ENCODE measurements around the gene MAEA.
"Not testable (repeated sequence)": the region's sequence is repeated elsewhere in the genome, so short reads cannot be mapped to it uniquely, and the experiment has no call there.

MAEA gene

DNA sequence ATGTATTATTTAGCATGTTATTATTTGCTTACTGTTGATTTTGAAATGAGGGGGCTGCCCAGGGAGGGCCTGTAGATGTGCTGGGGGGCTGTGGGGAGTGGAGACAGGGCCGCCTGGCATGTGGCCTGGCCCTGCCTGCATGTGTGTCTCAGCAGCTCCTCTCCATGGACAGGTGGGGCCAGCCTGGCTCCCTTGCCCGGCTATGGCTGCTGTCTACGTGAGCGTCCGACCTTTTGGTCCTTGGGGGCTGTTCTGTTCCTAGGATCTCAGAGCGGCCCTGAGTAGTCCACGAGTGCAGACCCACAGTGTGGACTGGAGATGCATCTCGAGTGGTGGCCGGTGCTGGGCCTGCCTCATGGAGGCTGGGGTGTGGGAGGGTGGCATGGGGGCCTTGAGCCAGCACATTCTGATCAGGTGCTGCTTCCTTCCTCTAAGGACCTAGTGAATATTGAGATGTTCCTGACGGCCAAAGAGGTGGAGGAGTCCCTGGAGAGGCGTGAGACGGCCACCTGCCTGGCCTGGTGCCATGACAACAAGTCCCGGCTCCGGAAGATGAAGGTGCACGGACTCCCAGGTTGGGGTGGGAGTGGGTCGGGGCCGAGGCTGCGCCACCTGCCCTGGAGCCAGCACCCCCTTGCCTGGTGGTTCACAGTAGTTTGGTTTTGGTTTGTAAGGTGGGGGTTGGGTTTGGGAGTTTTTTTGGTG lies 32.4 kb downstream of the MAEA start:
- no peak for DNase-seq (ENCODE audit: low spot score)

DNA sequence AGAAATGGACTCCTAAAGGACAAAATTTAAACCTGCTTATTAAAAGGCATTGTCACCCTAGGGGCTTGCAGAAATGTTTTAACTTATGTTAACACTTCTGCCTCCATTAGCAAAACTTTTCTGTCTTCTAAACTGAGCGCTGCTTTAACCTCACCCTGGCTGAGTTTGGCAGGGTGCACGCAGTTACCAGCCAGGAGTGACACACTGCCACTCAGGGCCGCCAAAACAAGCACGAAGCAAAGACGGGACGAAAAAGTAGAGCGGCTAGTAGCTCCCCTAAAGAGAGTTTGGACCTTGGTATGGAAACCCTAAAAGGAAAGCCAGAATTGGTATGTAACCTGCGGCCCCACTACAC lies 33.6 kb downstream of the MAEA start:
- no peak for DNase-seq (ENCODE audit: low spot score)

DNA sequence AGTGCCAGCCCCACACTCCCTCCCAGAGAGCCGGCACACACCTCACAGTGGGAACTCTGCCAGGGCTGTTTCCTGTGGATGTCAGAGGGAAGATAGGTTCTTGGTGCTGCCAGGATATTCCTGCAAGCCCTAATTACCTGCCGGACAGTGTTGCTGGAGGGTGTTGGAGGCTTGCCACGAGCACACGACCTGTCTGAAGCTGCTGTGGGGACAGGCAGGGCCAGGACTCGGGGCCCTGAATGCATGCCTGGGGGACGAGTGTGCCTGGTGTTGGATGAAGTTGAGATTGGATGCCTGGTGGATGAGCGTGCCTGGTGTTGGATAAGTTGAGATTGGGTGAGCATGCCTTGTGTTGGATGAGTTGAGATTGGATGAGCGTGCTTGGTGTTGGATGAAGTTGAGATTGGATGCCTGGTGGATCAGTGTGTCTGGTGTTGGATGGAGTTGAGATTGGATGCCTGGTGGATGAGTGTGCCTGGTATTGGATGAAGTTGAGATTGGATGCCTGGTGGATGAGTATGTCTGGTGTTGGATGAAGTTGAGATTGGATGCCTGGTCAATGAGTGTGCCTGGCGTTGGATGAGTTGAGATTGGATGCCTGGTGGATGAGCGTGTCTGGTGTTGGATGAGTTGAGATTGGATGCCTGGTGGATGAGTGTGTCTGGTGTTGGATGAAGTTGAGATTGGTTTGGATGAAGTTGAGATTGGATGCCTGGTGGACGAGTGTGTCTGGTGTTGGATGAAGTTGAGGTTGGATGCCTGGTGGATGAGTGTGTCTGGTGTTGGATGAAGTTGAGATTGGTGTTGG lies 34.1 kb downstream of the MAEA start:
- DNase-seq (ENCODE audit: low spot score): peak; percentile 69

DNA sequence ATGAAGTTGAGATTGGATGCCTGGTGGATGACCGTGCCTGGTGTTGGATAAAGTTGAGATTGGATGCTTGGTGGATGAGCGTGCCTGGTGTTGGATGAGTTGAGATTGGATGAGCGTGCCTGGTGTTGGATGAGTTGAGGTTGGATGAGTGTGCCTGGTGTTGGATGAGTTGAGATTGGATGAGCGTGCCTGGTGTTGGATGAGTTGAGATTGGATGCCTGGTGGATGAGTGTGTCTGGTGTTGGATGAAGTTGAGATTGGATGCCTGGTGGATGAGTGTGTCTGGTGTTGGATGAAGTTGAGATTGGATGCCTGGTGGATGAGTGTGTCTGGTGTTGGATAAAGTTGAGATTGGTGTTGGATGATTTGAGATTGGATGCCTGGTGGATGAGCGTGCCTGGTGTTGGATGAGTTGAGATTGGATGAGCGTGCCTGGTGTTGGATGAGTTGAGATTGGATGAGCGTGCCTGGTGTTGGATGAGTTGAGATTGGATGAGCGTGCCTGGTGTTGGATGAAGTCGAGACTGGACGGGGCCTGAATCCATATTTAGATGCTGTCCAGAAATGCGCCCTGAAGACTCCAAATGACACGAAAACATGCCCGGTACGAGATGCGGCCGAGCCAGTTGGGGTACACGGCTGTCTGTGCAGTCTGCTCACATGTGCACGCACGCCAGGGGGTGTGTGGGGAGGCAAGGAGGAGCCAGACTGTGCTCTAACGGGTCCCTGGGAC lies 34.9 kb downstream of the MAEA start:
- not testable (repeated sequence) for DNase-seq (ENCODE audit: low spot score)

DNA sequence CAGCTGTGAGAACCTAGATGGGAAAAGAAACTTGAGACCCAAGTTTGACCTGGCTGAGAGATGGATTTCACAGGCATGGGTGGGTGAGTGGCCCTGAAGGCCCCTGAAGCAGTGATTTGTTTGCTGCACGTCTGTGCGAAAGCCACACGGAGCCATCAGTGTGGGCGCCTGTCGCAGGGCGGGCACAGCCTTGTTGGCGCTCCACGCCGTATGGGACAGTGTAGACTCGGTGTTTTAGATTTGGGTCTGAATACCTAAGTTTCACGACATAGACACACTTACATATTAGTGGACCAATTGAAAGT lies 35.4 kb downstream of the MAEA start:
- DNase-seq (ENCODE audit: low spot score): no peak

DNA sequence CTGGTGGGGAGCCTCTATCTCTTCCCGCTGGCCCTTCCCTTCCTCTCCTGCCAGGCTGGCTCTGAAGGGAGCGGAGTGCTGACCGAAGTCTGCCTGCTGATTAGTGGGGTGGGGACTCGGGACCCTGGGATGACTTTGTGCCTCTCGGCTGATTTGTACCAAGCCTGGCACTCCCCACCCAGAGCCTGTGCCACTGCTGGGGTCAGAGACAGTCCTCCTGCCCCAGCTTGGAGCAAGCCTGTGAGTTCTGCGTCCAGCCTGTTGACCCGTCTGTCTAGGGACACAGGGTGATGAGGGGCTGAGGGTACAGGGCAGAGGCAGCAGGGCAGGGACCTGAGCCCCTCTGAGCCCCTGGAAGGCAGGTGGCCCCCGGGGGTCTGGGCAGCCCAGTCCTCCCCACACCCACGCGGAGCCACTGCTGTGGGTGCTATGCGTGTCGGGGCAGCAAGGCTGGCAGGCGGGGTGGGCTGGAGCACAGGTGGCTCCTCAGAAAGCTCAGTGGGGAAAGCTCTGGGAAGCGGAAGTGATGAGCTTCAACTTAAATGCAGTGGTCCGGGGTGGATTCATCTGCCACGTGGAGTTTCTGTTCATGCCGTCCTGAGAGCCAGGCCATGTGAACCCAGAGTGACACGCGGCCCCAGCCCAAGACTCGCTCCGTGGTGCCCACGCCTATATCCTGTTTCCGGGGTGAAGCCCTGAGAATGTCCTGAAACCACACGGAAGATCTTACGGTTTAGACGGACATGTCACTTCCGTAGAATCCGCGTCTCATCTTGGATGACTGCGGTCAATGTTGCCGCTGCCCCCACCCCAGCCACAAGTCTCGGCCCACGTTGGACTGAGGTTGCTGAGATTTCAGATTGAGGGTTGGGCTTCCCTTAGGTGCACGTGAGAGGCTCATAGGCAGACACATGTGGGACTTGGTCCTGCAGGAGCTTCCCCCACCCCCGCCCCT lies 36.3 kb downstream of the MAEA start:
- DNase-seq (ENCODE audit: low spot score): no peak

DNA sequence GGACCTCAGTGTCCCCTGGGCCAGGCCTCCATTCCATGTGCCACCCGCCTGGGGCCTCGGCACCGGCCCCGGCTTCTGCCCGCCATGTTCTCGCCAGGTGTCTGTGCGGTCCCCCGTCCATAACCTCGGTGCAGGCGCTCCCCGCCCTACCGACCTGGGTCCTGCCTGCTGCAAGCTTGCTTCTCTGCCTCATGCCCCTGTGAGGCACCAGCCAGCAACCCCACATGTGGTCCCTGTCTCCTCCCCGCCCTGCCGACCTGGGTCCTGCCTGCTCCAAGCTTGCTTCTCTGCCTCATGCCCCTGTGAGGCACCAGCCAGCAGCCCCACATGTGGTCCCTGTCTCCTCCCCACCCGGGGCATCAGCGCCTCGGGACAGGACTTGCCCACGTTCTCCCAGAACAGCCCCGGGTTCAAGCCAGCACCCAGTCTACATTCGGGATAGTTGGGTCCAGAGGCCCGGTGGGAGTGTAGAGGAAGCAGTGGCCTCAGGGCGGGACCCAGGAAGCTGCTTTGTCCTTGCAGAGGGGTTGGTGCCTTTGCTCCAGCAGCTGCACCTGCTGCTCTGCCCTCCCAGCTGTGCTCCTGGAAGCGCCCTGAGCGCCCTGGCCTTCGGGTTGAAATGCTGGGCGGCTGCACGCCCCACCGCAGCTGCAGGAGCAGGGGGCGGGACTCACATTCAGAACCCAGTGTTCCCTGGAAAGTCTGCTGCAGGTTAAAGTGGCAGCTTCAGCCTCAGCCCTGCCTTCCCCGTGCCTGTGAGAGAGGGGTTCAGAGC lies 37.2 kb downstream of the MAEA start:
- no peak for DNase-seq (ENCODE audit: low spot score)

DNA sequence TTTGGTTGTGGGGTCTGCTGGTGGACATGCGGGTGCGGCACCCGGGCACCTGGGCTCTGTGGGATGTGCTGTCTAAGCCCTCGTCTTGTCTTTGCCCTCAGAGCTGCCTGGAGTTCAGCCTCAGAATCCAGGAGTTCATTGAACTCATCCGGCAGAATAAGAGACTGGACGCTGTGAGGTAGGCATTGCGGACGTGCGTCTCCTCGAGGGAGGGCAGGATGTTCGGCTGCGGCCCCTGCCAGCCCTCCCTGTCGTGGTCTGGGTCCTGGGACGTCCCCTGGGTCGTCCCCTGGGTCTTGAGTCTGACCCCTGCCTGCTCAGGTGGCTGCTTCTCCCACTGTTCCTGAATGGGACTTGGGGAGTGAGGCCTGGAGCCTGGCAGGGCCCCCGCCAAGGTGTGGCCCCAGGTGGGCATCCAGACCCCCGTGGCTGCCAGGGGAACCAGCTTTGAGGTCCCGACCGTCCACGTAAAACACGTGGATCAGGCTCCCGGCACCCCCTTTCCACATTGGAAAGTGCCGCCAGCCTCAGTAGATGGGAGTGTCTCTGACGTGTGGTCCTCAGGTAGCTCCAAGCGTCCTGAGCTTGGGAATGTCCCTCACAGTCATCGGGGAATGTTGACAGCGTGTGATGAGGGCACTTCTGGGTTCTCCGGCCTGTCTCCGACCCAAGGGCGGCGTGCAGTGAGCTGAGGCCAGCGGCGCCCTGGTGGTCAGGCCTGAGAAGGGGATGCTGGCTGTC lies 38.0 kb downstream of the MAEA start:
- no peak for DNase-seq (ENCODE audit: low spot score)

DNA sequence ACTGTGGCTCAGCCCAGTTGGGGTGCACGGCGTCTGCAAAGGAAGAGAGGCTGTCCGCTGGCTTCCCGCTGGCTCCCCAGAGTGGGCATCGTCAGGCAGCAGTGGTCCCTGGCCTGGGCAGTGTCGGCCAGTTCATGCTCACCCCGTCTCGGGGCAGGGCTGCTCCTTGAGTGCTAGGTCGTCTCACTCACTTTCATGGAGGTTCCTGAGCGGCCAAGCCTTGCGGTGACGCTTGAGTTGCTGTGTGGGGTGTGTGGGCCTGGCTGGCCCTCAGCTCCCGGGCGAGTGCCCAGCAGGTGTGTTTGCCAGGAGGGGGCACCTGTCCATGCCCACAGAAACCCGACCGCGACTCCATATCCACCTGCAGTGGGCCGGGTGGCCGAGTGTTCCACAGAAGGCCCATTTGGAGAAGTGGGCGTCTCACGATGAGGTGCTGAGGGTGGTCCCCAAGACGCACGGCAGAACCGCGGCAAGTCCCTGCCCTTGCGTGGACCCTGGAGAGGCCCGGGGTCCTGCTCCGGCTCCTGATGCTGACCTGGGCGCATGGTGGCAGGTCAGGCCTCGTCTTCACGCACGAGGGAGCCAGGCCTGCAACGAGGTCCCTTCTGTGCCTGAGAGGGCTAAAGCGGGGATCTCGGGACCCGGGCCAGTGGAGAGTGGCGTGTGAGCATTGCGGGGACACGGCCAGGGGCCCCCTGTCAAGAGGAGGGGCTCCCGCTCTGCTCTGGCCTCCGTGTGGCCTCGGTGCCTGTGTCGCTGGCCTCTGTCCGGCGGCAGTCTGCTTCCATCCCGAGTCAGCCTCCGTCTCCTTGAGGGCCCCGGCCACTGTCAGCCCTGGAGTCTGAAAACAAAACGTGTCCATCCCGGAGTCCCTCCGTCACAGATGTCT lies 38.8 kb downstream of the MAEA start:
- DNase-seq (ENCODE audit: low spot score): no peak

DNA sequence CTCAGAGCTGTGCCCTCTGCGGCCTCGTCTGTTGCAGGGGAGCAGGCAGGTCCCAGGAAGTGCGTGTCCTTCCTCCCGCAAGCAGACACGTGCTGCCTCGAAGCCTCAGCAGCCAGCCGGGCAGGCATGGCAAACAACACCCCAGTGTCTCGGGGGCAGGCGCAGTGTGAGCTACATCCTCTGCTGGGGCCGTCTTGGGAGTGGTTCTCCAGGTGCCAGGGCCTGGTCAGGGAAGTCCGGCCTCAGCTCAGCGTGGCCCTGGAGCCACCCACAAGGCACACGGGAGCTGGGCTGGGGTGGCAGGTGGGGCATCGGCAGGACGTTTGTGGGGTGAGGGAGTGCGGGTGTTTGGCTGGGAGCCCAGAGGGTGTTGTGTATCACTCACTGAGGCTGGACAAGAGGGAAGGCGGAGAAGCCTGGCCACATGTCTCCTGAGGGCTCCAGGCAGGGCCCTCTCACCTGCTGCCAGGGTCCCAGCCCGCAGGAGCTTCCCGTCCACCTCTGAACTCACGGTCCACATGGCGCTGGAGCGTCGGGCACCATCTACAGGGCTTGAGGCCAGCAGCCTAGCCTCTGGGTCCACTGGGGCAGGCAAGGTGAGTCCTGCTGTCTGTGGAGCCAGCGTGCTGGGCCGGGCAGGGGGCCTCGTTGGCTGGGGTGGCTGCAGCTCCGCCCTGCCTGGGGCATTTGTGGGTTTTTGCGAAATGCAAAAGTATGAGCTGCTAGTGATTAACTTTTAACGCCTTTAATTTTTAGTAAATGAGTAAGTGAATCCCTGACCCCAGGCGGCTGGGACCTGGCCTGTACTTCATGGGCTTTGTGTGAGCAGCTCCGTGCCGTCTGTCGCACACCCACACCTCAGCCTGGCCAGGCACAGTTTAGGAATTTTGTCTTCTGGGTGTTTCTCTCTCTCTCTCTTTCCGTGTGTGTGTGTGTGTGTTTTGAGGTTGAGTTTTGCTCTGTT lies 40.0 kb downstream of the MAEA start:
- DNase-seq (ENCODE audit: low spot score): no peak

DNA sequence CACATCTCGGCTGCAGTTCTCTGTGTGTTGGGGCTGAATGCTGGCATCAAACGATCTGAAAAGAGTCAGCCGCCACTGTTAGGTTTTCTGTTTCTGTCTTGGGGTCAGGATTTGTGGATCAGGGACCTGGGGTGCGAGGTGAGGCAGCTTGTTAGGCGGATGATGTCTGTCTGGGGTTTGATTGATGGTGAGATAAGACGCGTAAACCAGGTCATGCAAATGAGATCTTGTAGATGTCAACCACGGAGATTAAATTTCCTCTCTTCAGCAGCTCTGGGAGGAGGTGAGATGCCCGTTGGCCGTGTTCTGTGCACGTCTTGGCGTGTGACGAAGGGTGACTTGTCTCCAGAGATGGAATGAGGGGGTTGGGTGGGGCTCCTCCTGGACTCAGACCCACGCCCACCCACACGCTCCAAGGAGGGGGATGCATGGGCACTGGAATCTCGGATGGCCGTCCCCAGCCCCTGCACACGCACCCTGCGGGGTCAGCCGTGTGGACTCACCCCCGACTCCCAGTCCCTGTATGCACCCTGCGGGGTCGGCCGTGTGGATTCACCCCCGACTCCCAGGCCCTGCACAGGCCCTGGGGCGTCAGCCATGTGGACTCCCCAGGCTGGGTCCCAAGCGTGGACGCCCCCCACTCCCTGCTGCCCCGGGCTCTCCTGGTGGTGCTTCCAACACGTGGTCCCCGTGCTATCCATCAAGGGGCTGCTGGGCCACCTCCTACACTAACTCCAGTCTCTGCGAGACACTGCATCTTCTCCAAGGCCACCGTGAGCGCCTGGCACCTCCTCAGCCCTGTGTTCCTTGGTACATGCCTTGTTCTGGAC lies 41.3 kb downstream of the MAEA start:
- no peak for DNase-seq (ENCODE audit: low spot score)

DNA sequence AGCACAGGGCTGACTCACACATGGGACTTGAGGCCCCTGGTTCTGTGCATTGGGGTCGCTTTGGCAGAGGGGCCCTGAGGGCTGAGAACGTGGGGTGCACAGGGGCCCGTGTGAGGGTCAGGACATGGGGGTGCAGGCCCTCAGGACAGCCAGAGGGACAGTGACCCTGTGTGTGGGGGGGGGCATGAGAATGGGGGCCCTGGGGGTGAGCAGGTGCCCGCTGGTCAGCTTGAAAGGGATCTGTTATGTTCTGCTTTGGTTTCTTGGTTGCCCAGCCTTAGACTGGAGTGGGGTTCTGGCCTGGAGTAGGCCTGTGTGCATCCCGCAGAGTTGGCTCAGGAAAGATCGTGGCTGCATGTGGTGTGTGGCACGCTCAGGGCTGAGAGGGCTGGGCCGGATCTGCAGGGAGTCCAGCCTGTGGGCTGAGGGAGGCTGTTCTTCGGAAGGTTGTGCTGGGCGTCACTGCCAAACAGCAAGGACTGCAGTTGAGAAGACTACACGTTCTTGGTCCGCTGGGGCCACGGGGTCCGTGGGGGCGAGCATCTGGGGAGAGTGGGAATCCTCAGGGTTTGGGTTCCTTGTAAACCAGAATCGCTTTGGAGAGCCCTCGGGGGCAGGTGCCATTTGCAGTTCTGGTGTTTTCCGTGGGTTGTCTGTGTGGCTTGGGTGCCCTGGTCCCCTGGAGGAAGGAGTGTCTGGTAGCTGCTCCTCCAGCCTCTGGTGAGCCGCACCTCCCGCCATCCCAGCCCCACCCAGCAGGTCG lies 42.1 kb downstream of the MAEA start:
- no peak for DNase-seq (ENCODE audit: low spot score)

DNA sequence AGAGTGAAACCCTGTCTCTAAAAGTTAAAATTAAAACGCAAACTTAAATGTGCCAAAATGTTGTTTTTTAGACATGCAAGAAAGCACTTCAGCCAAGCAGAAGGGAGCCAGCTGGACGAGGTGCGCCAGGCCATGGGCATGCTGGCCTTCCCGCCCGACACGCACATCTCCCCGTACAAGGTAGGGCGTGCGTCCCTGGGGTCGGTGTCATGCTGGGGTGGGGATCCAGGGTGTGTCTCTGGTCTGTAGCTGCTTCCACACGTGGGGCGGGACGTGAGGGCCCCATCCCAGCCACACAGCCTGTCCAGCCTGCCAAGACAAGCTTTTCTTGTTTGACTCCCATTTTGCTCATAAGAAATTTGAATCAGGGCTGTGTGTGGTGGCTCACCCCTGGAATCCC lies 43.0 kb downstream of the MAEA start:
- DNase-seq (ENCODE audit: low spot score): no peak

DNA sequence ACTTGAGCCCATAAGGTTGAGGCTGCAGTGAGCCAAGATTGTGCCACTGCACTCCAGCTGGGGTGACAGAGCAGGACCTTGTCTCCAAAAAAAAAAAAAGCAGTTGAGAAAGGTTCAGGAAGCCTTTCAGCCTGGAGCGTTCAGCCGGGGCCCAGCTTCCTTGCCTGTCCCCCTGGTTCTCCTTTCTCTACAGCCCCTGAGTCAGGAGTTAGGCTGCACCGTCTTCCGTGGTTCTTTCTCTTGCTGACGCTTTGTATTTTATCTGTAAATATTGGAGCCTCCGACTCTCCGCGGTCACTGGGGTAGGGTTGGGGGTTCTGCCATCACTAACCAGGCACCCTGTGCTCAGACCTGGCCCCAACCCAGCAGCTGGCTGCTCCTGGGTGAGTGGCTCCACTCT lies 43.6 kb downstream of the MAEA start:
- DNase-seq (ENCODE audit: low spot score): no peak

DNA sequence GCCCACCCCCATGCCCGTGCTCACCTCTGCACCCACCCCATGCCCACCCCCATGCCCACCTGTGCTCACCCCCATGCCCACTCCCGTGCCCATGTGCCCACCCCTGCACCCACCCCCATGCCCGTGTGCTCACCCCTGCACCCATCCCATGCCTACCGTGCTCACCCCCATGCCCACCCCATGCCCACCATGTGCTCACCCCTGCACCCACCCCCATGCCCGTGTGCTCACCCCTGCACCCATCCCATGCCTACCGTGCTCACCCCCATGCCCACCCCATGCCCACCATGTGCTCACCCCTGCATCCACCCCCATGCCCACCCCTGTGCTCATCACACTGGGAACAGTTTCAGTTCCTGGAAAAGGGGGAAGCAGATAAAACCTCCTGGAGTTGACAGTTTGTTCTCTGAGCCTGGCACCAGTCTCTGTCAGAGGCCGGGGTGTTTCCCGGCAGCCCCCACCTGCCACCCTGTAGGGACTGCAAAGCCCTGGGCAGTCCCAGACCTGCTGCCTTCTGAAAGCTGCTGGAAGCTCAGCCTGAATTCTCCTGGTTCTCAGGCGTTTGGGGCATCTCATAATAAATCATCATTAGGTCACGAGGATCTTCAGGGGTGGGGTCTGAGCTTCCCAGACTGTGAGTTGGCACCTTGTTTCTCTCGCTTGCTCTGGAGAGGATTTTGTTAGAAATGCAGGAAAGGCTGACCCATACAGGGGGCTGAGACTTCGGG lies 44.3 kb downstream of the MAEA start:
- DNase-seq (ENCODE audit: low spot score): not testable (repeated sequence)

DNA sequence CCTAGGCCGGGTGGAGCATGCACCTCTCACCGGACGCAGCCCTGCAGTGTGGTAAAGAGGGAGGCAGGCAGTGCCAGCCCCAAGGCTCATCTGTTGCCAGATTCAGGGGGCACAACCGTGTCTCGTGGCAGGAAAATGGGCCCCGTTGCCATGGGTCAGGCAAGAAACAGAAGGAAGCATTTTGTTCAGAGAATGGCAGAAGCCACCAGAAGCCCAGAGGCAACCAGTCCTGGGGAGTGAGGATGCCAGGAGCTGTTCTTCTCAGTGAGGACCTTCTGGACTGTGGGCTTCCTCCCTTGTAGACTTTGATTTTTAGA lies 44.8 kb downstream of the MAEA start:
- DNase-seq (ENCODE audit: low spot score): no peak

Data from AG08396 (cell line).